Activated gamma-delta T cell (primary cell): ENCODE data around the gene SOAT2.

Experiments used
- DNase-seq: peaks from one replicate; lab custom pipeline; 2025; lab: John Stamatoyannopoulos, UW

The SOAT2 gene

GRCh38 chr12:53065470-53065869, 37.8 kb upstream of the SOAT2 start:
- DNase-seq = no peak

- DNase-seq = no peak
Measured at GRCh38 chr12:53065975-53066931, 37.0 kb upstream of the SOAT2 start.

- DNase-seq = no peak
Measured at GRCh38 chr12:53067074-53067992, 36.0 kb upstream of the SOAT2 start.

- no peak for DNase-seq
Measured at GRCh38 chr12:53067993-53068770, 35.1 kb upstream of the SOAT2 start.

- no peak for DNase-seq
Measured at GRCh38 chr12:53068811-53069585, 34.3 kb upstream of the SOAT2 start.

- DNase-seq = no peak
Measured at GRCh38 chr12:53069621-53070410, 33.5 kb upstream of the SOAT2 start.

- DNase-seq = no peak
Measured at GRCh38 chr12:53070877-53071492, 32.3 kb upstream of the SOAT2 start.

GRCh38 chr12:53071591-53072551, 31.4 kb upstream of the SOAT2 start:
- DNase-seq = no peak

- DNase-seq = no peak
Measured at GRCh38 chr12:53073881-53074280, 29.4 kb upstream of the SOAT2 start.

- DNase-seq = no peak
Measured at GRCh38 chr12:53074283-53074998, 28.8 kb upstream of the SOAT2 start.

GRCh38 chr12:53074999-53075370, 28.3 kb upstream of the SOAT2 start:
- DNase-seq = no peak

GRCh38 chr12:53076461-53076860, 26.8 kb upstream of the SOAT2 start:
- no peak for DNase-seq

GRCh38 chr12:53077030-53077429, 26.3 kb upstream of the SOAT2 start:
- no peak for DNase-seq

GRCh38 chr12:53078425-53079225, 24.7 kb upstream of the SOAT2 start:
- DNase-seq = no peak

- peak; percentile 94 for DNase-seq
Measured at GRCh38 chr12:53079226-53080117, 23.8 kb upstream of the SOAT2 start, which contains the start of gene SPRYD3. SPRYD3 (minus strand) TSS chr12:53079390; CDS start chr12:53079333, 57 bp downstream.

GRCh38 chr12:53082637-53083175, 20.6 kb upstream of the SOAT2 start:
- no peak for DNase-seq
